ENCODE measurements around the gene CYP4F8.
"Not testable (repeated sequence)": the region's sequence is repeated elsewhere in the genome, so short reads cannot be mapped to it uniquely, and the experiment has no call there.

CYP4F8 gene

DNA sequence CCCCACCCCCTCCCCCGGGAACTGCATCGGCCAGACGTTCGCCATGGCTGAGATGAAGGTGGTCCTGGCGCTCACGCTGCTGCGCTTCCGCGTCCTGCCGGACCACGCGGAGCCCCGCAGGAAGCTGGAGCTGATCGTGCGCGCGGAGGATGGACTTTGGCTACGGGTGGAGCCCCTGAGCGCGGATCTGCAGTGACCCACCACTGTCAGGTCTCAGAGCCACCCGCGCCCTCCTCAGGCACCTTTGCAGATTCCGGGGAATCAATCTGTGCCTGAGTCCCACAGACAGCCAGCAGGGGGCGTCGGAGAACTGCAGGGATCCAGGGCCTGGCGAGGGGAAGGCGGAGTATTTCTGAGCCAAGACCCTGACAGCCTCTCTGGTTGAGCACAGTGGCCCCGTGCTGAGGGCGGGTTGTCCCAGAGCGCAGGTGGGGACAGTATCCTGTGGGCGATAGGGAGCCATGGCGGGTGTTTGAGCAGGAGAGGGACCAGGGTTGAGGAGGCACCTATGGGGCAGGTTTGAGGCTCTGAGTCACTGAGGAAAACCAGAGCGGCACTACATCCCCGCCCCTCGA is 30.4 kb upstream of the CYP4F8 start:
- TF ChIP-seq, protein P1, sequence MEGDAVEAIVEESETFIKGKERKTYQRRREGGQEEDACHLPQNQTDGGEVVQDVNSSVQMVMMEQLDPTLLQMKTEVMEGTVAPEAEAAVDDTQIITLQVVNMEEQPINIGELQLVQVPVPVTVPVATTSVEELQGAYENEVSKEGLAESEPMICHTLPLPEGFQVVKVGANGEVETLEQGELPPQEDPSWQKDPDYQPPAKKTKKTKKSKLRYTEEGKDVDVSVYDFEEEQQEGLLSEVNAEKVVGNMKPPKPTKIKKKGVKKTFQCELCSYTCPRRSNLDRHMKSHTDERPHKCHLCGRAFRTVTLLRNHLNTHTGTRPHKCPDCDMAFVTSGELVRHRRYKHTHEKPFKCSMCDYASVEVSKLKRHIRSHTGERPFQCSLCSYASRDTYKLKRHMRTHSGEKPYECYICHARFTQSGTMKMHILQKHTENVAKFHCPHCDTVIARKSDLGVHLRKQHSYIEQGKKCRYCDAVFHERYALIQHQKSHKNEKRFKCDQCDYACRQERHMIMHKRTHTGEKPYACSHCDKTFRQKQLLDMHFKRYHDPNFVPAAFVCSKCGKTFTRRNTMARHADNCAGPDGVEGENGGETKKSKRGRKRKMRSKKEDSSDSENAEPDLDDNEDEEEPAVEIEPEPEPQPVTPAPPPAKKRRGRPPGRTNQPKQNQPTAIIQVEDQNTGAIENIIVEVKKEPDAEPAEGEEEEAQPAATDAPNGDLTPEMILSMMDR (conservative IDR thresholded peaks at IDR 0.05) = peak; percentile 99
- peak overlapping the region; percentile 62; the same call in 1 of the 2 replicates for H3K27ac ChIP-seq

DNA sequence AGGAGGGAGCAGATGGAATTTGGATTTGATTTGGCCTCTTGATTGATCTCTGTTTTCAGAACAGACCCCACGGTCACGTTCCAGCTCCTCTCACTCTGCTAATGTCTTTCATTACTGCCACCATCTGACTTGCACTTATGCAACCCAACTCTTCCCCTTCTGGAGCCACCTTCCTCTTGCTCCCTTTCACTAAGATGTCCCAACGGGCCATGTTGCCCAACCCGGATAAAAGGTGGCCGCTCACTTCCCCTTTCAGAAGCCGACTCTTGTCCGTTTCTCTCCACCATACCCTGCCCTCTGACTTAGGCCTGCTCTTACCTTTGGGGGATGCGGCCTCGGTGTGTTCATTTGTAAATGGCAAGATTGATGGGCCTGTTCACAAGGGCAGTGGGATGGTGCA is 27.4 kb upstream of the CYP4F8 start:
- peak overlapping the region; percentile 57 for H3K27ac ChIP-seq
- TF ChIP-seq, protein P1 (conservative IDR thresholded peaks at IDR 0.05) = no peak

DNA sequence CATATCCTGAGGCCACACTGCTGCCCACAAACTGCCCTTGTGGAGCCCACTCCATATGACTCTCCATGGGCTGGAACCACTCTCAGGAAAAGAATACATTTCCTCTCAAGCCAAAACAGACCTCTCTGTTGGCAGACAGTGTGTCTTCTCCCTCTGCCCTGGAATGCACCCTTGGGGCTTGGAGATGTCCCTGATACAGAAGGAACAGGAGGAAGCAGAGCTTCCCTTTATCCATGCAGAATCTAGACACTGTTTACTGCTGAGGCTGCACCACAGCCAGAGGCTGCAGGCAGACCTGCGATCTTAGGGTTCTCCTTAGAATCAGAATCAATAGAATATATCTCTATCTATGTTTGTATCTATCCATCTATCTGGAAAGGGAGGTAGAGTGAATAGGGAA is 26.8 kb upstream of the CYP4F8 start:
- peak overlapping the region; percentile 57 for H3K27ac ChIP-seq
- TF ChIP-seq, protein P1 (conservative IDR thresholded peaks at IDR 0.05) = no peak

DNA sequence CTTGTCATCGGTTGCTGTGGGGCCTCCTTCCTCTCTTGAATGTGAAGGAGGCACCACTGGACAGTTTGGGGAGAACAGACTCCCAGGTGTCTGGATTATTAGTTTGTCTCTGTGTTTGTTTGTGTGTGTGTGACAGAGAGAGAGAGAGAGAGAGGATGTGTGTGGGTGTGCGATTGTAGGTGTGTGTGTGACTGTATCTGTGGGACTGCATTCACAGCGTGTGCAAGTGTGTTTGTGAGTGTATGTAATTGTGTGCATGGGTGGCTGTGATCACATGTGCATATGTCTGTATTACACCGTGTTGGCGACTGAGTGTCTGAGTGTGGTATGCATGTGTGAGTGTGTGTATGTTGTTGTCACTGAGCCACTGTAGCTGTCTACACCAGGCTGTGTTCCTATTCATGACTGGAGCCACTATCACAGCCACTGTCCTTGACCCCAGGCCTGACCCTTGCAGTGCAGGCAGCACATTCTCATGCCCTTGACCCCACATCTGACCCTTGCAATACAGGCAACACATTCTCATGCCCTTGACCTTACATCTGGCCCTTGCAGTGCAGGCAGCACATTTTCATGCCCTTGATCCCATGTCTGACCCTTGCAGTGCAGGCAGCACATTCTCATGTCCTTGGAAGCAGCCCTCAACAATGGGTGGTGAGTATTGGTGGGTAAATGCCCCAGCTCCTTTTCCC is 25.1 kb upstream of the CYP4F8 start:
- TF ChIP-seq, protein P1 (conservative IDR thresholded peaks at IDR 0.05) = no peak
- H3K27ac ChIP-seq = peak overlapping the region; percentile 57; the same call in 1 of the 2 replicates

DNA sequence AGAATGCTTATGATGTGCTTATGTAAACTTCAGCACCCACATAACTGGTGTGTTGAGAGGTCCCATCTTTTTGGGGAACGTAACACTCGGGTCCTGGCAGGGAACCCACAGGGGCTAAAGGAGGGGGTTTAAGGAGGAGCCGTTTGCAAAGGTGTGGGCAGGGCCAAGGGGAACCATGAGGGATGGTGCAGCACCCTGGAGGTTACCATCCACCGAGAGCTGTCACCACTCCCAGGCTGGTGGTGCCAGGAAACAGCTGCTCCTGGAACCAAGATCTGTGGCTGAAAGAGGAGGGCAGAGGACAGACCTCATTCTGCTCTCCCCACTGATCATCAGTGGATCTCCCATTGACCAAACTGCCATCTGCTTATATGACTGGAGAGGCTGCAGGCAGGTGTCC is 23.2 kb upstream of the CYP4F8 start:
- H3K27ac ChIP-seq = no peak overlapping the region
- TF ChIP-seq, protein P1 (conservative IDR thresholded peaks at IDR 0.05) = no peak

DNA sequence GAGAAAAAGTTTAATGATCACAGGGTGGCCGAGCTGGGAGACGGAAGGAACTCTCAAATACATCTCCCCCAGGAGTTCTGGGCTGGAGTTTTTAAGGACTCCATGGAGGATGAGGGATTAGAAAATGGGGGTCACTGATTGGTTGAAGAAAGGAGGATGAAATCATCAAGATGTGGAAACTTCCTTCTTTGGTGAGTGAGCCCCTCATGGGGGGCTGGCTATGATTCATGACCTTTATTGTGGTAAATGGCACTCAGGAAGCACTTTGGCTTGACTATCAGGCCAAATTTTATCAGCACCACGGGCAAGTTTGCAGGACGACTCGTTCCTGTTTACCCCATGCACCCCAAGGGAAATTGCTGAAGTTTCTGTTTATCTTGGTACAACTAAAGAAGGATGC is 22.5 kb upstream of the CYP4F8 start:
- H3K27ac ChIP-seq = not testable (repeated sequence)

DNA sequence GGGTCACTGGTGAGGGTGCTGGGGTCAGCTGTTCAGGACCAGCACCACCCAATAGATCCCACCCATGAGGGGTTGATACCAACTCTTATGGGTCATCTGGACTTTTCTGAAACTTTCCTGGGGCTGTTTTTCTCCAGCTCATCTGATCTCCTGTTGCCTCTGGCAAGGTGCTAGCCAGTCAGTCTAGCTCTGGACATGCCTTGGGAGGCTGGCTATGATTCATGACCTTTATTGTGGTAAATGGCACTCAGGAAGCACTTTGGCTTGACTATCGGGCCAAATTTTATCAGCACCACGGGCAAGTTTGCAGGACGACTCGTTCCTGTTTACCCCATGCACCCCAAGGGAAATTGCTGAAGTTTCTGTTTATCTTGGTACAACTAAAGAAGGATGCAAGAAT is 21.3 kb upstream of the CYP4F8 start:
- not testable (repeated sequence) for H3K27ac ChIP-seq

DNA sequence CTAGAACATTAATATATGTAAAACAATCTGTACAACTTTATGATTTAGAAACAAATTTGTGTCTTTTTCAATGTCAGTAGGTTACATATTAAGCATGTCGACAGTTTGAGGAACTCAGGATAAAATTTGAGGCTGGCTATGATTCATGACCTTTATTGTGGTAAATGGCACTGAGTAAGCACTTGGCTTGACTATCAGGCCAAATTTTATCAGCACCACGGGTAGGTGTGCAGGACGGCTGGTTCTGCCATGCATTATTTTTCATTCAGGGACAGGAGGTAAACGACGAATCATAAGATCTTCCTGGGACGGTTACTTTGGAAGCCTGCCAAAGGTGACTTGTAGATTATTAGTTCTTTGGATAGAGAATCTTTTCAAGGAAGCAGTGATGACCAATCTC is 19.9 kb upstream of the CYP4F8 start:
- H3K27ac ChIP-seq = peak overlapping the region; percentile 76

DNA sequence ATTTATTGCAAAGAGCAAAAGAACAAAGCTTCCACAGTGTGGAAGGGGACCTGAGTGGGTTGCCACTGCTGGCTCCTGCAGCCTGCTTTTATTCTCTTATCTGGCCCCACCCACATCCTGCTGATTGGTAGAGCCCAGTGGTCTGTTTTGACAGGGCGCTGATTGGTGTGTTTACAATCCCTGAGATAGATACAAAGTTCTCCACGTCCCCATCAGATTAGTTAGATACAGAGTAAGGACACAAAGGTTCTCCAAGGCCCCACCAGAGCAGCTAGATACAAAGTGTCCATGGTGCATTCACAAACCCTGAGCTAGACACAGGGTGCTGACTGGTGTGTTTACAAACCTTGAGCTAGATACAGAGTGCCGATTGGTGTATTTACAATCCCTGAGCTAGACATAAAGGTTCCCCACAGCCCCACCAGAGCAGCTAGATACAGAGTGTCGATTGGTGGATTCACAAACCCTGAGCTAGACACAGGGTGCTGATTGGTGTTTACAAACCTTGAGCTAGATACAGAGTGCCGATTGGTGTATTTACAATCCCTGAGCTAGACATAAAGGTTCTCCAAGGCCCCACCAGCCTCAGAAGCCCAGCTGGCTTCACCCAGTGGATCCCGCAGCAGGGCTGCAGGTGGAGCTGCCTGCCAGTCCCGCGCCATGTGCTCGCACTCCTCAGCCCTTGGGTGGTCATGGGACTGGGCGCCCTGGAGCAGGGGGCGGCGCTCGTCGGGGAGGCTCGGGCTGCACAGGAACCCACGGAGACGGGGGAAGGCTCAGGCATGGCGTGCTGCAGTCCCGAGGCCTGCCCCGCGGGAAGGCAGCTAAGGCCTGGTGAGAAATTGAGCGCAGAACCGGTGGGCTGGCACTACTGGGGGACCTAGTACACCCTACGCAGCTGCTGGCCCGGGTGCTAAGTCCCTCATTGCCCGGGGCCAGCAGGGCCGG is 6.8 kb upstream of the CYP4F8 start:
- peak overlapping the region; percentile 90; the same call in 1 of the 2 replicates for H3K27ac ChIP-seq

More for the DNA sequence above, 19.9 kb upstream of the CYP4F8 start:
- TF ChIP-seq, protein P1 (conservative IDR thresholded peaks at IDR 0.05) = no peak

All from VCaP (cell line).